Thyroid gland (tissue), 4 donors: ENCODE results near the gene YTHDF2. TPM values are rescaled to one million over a fixed set of nuclear protein-coding genes. Genes with fewer than 3 reads are reported as not detected.
A peak's percentile ranks its signal among the peaks of the same experiment; 100 is the strongest.

Experiments used
- DNase-seq, 2 donors: peaks; one replicate each; pipeline ENCODE4 v3.0.0-alpha.2; 2019
- H3K27ac ChIP-seq, 3 donors: fragments of 200-600 bp; sonication (generic); 1 replicate in 2 of 3; 2 replicates in 1 of 3; pipeline ENCODE4 v1.5.1; 2016 to 2019; ENCODE audit warnings: mild to moderate bottlenecking in 1 of 3, moderate library complexity in 1 of 3
- H3K27me3 ChIP-seq: fragments of 200-600 bp; sonication (generic); one replicate; pipeline ENCODE4 v1.5.1; 2019
- H3K36me3 ChIP-seq, 2 donors: fragments of 200-600 bp; sonication (generic); one replicate each; pipeline ENCODE4 v1.5.1; 2016 to 2019
- H3K4me1 ChIP-seq, 2 donors: fragments of 200-600 bp; sonication (generic); one replicate each; pipeline ENCODE4 v1.5.1; 2017 to 2019
- H3K4me3 ChIP-seq, 3 donors: fragments of 200-600 bp; sonication (generic); replicated peaks in 1 of 3; 1 replicate in 2 of 3; 2 replicates in 1 of 3; pipeline ENCODE4 v1.5.1; 2016; ENCODE audit warnings: mild to moderate bottlenecking in 1 of 3
- H3K9me3 ChIP-seq: fragments of 200-600 bp; sonication (generic); one replicate; pipeline ENCODE4 v1.5.1; 2017
- CTCF ChIP-seq, 6 experiments: fragments of 200-600 bp in 3 of 6; fragments of 450-650 bp in 3 of 6; sonication (generic) in 3 of 6; IDR thresholded peaks; one replicate each; pipeline ENCODE4 v1.5.1; 2016 to 2019; ENCODE audit warnings: antibody characterized with exemption in 6 of 6, mild to moderate bottlenecking in 2 of 6, inconsistent platforms in 1 of 6, moderate library complexity in 1 of 6
- POLR2A ChIP-seq, 2 donors: fragments of 450-650 bp; IDR thresholded peaks; one replicate each; pipeline ENCODE4 v1.6.1; 2017; ENCODE audit warnings: antibody characterized with exemption in 2 of 2, mild to moderate bottlenecking in 2 of 2, moderate library complexity in 1 of 2
- WGBS, 2 donors: methylation state at CpG; one replicate each; pipeline ENCODE4 v1.1.5; 2017; 5-methylcytosine and 5-hydroxymethylcytosine counted together
- intact Hi-C: fragments of 100-400 bp; cut with DNase I; formaldehyde crosslinking; loops from one replicate; pipeline ENCODE4 v1.15.1; 2023
- total RNA-seq, 4 donors: library from RNA; depleted of rRNA; stranded (reverse); fragments of >200 nt; gene quantifications; one replicate each; pipeline ENCODE4 v1.2.3, GENCODE V29; 2016

YTHDF2 gene
- total RNA-seq, 4 donors from 2014 or later: 53.1 to 74.4 (median 62.2) TPM

GRCh38 chr1:28751315-28752060 is 14.7 kb downstream of the YTHDF2 start:
- H3K27ac ChIP-seq: no peak overlapping the region
- H3K4me3 ChIP-seq: no peak overlapping the region
- H3K27me3 ChIP-seq: no peaks in the 10 kb centered on the region
- TF ChIP-seq CTCF (IDR thresholded peaks at IDR 0.05): no peak
- no peak for TF ChIP-seq POLR2A (IDR thresholded peaks at IDR 0.05)
- no peaks in the 10 kb centered on the region for H3K36me3 ChIP-seq
- DNase-seq: no peak
- peaks cover 45 to 69% of the 10 kb centered on the region in 2 donors for H3K4me1 ChIP-seq
- 35 to 48% methylated on average over 2 of the region's 2 CpGs for WGBS, 2 donors
- intact Hi-C loops: no loop called here
- H3K9me3 ChIP-seq: no peaks in the 10 kb centered on the region

DNA sequence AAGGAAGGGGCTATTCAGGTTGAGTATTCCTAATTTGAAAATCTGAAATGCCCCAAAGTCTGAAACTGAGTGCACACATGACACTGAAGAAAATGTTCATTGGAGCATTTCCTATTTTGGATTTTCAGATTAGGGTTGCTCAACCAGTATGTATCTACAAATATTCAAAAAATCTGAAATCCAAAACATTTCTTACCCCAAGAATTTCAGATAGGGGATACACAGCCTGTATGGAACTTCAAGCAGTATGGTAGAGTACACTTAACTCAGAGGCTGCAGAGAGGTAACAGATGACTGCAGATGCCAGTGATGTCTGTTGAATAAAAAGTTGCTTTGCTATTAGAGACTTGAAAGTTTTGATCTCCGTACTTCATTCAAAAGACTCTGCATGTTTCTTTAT is 19.0 kb downstream of the YTHDF2 start:
- intact Hi-C loops: no loop called here
- WGBS, 2 donors: 41 to 45% methylated on average over 1 of the region's 1 CpG
- no peaks in the 10 kb centered on the region for H3K36me3 ChIP-seq
- peaks cover 43 to 44% of the 10 kb centered on the region in 2 donors for H3K4me1 ChIP-seq
- no peak for DNase-seq
- H3K4me3 ChIP-seq: no peak overlapping the region
- no peaks in the 10 kb centered on the region for H3K27me3 ChIP-seq
- no peak overlapping the region for H3K27ac ChIP-seq
- H3K9me3 ChIP-seq: no peaks in the 10 kb centered on the region
- TF ChIP-seq CTCF (IDR thresholded peaks at IDR 0.05): no peak
- no peak for TF ChIP-seq POLR2A (IDR thresholded peaks at IDR 0.05)

DNA sequence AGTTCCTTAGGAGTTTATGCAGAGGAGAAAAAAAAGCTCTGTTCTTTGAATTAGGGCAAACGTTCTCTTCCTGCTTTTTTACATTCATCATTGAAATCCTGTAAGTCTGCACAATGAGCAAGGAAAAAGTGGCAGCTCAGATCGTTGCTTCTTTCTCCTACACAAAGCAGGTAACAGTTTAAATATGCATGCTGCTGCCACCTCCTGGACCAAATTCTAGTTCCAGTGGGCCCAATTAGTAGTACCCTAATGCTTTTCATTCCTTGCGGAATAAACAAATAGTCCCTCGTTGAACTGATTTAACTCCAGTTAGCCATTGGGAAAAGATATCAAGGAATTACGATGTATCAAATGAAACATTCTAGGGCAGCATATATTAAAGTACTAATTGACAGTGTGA is 20.1 kb downstream of the YTHDF2 start:
- no peaks in the 10 kb centered on the region for H3K36me3 ChIP-seq
- H3K27me3 ChIP-seq: no peaks in the 10 kb centered on the region
- no peak for TF ChIP-seq POLR2A (IDR thresholded peaks at IDR 0.05)
- peak in 1 of 6 experiments; percentile 25 for TF ChIP-seq CTCF (IDR thresholded peaks at IDR 0.05)
- H3K4me3 ChIP-seq: no peak overlapping the region
- no peak overlapping the region for H3K27ac ChIP-seq
- peaks cover 32 to 39% of the 10 kb centered on the region in 2 donors for H3K4me1 ChIP-seq
- intact Hi-C loops: no loop called here
- no peak for DNase-seq
- H3K9me3 ChIP-seq: no peaks in the 10 kb centered on the region
- WGBS, 2 donors: 52 to 56% methylated on average over 5 of the region's 5 CpGs

DNA sequence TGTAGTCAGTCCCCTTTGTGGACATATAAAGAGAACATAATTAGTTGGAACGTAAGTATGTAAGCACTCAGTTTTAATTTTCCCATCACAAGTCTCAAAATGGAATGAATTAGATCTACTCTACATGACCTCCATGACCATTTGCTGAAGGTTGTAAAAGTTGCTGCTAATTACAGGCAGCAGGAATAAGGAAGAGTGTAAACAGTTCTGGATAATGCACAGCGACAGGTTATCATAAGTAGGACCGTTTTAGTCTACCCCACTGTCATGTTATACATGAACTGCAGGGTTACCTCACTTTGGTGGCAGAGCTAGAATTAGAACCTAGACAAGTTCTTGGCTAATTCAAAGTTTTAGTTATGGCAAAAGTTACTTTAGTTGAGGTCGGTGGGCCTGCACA is 21.7 kb downstream of the YTHDF2 start:
- Histone ChIP-seq H3K9me3 (no peaks in the 10 kb centered on the region), H3K27ac (no peak overlapping the region), H3K4me3 (no peak overlapping the region), H3K4me1 (peaks cover 36 to 51% of the 10 kb centered on the region in 2 donors), H3K36me3 (no peaks in the 10 kb centered on the region), H3K27me3 (no peaks in the 10 kb centered on the region)
- TF ChIP-seq POLR2A (IDR thresholded peaks at IDR 0.05): no peak
- TF ChIP-seq CTCF (IDR thresholded peaks at IDR 0.05): no peak
- no peak for DNase-seq
- WGBS, 2 donors: 89 to 90% methylated on average over 4 of the region's 4 CpGs
- intact Hi-C loops: no loop called here

DNA sequence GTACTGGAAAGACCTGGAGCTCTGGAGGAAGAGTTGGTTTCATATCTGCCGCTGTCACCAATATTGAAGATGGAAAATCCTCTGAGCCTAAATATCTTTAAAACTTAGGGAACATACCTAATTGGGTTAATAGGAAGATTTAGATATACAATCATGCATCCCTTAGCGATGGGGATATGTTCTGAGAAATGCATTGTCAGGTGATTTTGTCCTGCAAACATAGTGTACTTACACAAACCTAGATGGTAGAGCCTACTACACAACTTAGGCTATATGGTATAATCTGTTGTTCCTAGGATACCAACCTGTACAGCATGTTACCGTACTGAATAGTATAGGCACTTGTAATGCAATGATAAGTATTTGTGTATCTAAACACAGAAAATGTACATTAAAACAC is 22.5 kb downstream of the YTHDF2 start:
- intact Hi-C loops: no loop called here
- Histone ChIP-seq H3K4me3 (no peak overlapping the region), H3K9me3 (no peaks in the 10 kb centered on the region), H3K36me3 (no peaks in the 10 kb centered on the region), H3K4me1 (peaks cover 32 to 50% of the 10 kb centered on the region in 2 donors), H3K27ac (no peak overlapping the region), H3K27me3 (no peaks in the 10 kb centered on the region)
- DNase-seq: no peak
- 97 to 98% methylated on average over 3 of the region's 3 CpGs for WGBS, 2 donors
- TF ChIP-seq CTCF (IDR thresholded peaks at IDR 0.05) (no peak), POLR2A (IDR thresholded peaks at IDR 0.05) (no peak)
